ENCODE results near the gene GRHL3.

DNA sequence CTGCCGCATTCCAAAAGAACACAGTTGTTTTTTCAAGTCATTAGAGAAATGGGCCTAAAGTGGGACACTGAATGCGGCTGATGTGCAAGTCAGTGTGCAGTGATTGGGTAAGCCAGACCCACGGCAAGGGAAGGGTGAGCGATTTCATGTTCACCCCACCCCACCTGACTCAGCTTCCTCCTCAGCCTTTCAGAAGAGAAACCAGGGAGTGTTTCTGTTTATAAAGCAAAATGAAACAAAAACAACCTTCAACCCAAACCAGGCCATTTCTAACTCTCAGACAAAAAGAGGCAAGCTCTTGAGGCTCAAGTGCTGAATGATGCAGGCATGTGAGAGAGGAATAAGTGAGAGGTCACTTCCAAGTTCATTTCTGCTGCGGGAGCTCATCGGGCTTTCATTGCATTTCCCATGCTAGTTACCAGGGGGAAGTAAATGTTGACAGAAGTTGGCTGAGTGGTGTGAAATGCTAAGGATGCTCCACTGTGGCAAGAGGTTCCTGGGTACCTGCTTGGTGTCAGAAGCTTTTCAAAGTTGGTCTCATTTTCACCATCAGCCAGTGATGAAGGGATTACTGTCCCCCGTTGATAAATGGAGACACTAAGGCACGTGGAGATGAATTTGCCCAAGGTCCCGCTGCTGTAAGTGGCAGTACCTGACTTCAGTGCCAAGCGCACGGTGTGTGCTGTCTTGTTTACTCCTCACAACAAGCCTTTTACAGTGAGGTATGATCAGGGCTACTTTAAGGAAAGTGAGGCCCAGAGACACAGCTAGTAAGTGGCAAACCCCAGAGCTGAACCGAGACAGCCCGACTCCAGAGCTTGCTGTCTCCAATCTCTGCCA is 65.3 kb downstream of the GRHL3 start:
- no peak for TF ChIP-seq POLR2AphosphoS5 (IDR thresholded peaks at IDR 0.05; ENCODE audit: low read depth, low read length)
- no peak for TF ChIP-seq POLR2A (IDR thresholded peaks at IDR 0.05; ENCODE audit: low read depth, low read length)
- no peak for TF ChIP-seq TAF1 (IDR thresholded peaks at IDR 0.05; ENCODE audit: borderline replicate concordance, low read depth, low read length)

Data from GM12892 (cell line).